IMR-90 (cell line): ENCODE results near the gene KCNMA1. TPM values are rescaled to one million over a fixed set of nuclear protein-coding genes. Genes with fewer than 3 reads are reported as not detected.

Source experiments
- ATAC-seq: fragments of 200-7000 bp; cut with Tn5 transposase; 2 replicates; pipeline ENCODE4 v1.9.1; 2020; ENCODE audit warnings: low read depth, mild to moderate bottlenecking, moderate library complexity
- BruUV-seq: library from RNA; stranded (reverse); fragments of 400-500 nt; replicated peaks from 2 replicates; lab custom pipeline; 2021; lab: Mats Ljungman, UMichigan
- CTCF ChIA-PET: fragments of 300-600 bp; formaldehyde crosslinking; extraction: SDS; loops from one replicate; lab custom pipeline; 2021; ENCODE audit warnings: antibody characterized with exemption; lab: Yijun Ruan, JAX
- POLR2A ChIA-PET: fragments of 300-600 bp; sonication (Branson Sonifier 250); formaldehyde crosslinking; loops from one replicate; lab custom pipeline; 2022; ENCODE audit warnings: antibody characterized with exemption; ENCODE audit not compliant: unreplicated experiment; lab: Charles Lee
- DNase-seq: peaks from one replicate; pipeline ENCODE4 v3.0.0; 2013
- H2AFZ ChIP-seq: replicated peaks from 2 replicates; pipeline ENCODE3; 2013; ENCODE audit warnings: low read length, mild to moderate bottlenecking; ENCODE audit not compliant: poor library complexity
- H2AK5ac ChIP-seq: 2 replicates; pipeline ENCODE4 v1.6.1; 2013; ENCODE audit warnings: low read depth, low read length, inconsistent platforms
- H2AK9ac ChIP-seq: replicated peaks from 2 replicates; pipeline ENCODE3; 2013; ENCODE audit warnings: mild to moderate bottlenecking, low read depth, low read length, moderate library complexity; ENCODE audit not compliant: poor library complexity
- H2BK120ac ChIP-seq: 2 replicates; pipeline ENCODE4 v1.6.1; 2013; ENCODE audit warnings: low read depth, low read length, inconsistent platforms
- H2BK15ac ChIP-seq: 3 replicates; pipeline ENCODE4 v1.6.1; 2013; ENCODE audit warnings: low read depth, low read length, inconsistent platforms
- H2BK20ac ChIP-seq: 2 replicates; pipeline ENCODE4 v1.6.1; 2013; ENCODE audit warnings: low read depth, mild to moderate bottlenecking, inconsistent platforms, low read length, moderate library complexity
- H2BK5ac ChIP-seq: 2 replicates; pipeline ENCODE4 v1.6.1; 2013; ENCODE audit warnings: mild to moderate bottlenecking, low read depth, low read length, inconsistent platforms; ENCODE audit not compliant: poor library complexity, severe bottlenecking
- H3K14ac ChIP-seq: replicated peaks from 2 replicates; pipeline ENCODE4 v1.6.1; 2013; ENCODE audit warnings: low read depth, low read length, inconsistent platforms
- H3K18ac ChIP-seq: 2 replicates; pipeline ENCODE4 v1.6.1; 2013; ENCODE audit warnings: low read depth, low read length, control low read depth
- H3K23ac ChIP-seq: 2 replicates; pipeline ENCODE4 v1.6.1; 2013; ENCODE audit warnings: low read depth, low read length, inconsistent platforms
- H3K27ac ChIP-seq: 2 replicates; pipeline ENCODE4 v1.5.1; 2013; ENCODE audit warnings: mild to moderate bottlenecking, control low read depth, low read length; ENCODE audit not compliant: insufficient read depth
- H3K27me3 ChIP-seq: 2 replicates; pipeline ENCODE4 v1.6.1; 2013; ENCODE audit warnings: low read length; ENCODE audit not compliant: control insufficient read depth, insufficient read depth
- H3K36me3 ChIP-seq: 2 replicates; pipeline ENCODE4 v1.6.1; 2013; ENCODE audit warnings: low read length, mixed read lengths; ENCODE audit not compliant: control insufficient read depth, insufficient read depth
- H3K4ac ChIP-seq: 2 replicates; pipeline ENCODE4 v1.6.1; 2013; ENCODE audit warnings: low read depth, low read length, inconsistent platforms
- H3K4me1 ChIP-seq: 2 replicates; pipeline ENCODE4 v1.6.1; 2013; ENCODE audit warnings: low read length, mixed read lengths; ENCODE audit not compliant: control insufficient read depth, insufficient read depth
- H3K4me2 ChIP-seq: 2 replicates; pipeline ENCODE4 v1.6.1; 2013; ENCODE audit warnings: low read depth, mild to moderate bottlenecking, control low read depth, low read length, moderate library complexity
- H3K4me3 ChIP-seq: 2 replicates; pipeline ENCODE4 v1.5.1; 2013; ENCODE audit warnings: low read depth, mild to moderate bottlenecking, control low read depth, low read length, moderate library complexity; ENCODE audit not compliant: insufficient read depth
- H3K56ac ChIP-seq: 2 replicates; pipeline ENCODE4 v1.6.1; 2013; ENCODE audit warnings: low read length, inconsistent platforms; ENCODE audit not compliant: insufficient read depth; ENCODE audit errors: extremely low read depth
- H3K79me1 ChIP-seq, 2 experiments: 2 replicates each; pipeline ENCODE4 v1.6.1; 2013; ENCODE audit warnings: low read length in 2 of 2, inconsistent platforms in 1 of 2, low read depth in 1 of 2
- H3K9ac ChIP-seq: 2 replicates; pipeline ENCODE4 v1.6.1; 2013; ENCODE audit warnings: low read depth, low read length, control low read depth
- H3K9me1 ChIP-seq: 2 replicates; pipeline ENCODE4 v1.6.1; 2013; ENCODE audit warnings: low read length, inconsistent platforms; ENCODE audit not compliant: insufficient read depth
- H3K9me3 ChIP-seq: 2 replicates; pipeline ENCODE4 v1.6.1; 2013; ENCODE audit warnings: low read length; ENCODE audit not compliant: control insufficient read depth, insufficient read depth
- H4K20me1 ChIP-seq: 2 replicates; pipeline ENCODE4 v1.6.1; 2013; ENCODE audit warnings: low read length, inconsistent platforms; ENCODE audit not compliant: insufficient read depth
- H4K5ac ChIP-seq: 2 replicates; pipeline ENCODE4 v1.6.1; 2013; ENCODE audit warnings: mild to moderate bottlenecking, low read depth, low read length, control low read depth
- H4K8ac ChIP-seq, 2 experiments: 2 replicates each; pipeline ENCODE4 v1.6.1; 2013; ENCODE audit warnings: low read depth in 2 of 2, low read length in 2 of 2, control low read depth in 1 of 2, inconsistent platforms in 1 of 2
- H4K91ac ChIP-seq: 2 replicates; pipeline ENCODE4 v1.6.1; 2013; ENCODE audit warnings: low read depth, low read length, inconsistent platforms; ENCODE audit not compliant: insufficient read depth
- CEBPB ChIP-seq: IDR thresholded peaks from 2 replicates; pipeline ENCODE4 v1.6.1; 2012; ENCODE audit warnings: low read depth, low read length, improper control_type of control experiment
- CHD1 ChIP-seq: IDR thresholded peaks from 2 replicates; pipeline ENCODE4 v1.6.1; 2012; ENCODE audit warnings: low read depth, low read length, improper control_type of control experiment
- CTCF ChIP-seq: conservative IDR thresholded peaks from 2 replicates; pipeline ENCODE4 v1.5.1; 2012; ENCODE audit warnings: mild to moderate bottlenecking, low read depth, low read length, improper control_type of control experiment
- FOS ChIP-seq: fragments of 150-350 bp; IDR thresholded peaks from 2 replicates; pipeline ENCODE4 v1.6.1; 2016; ENCODE audit warnings: low read depth, low read length
- MAFK ChIP-seq: IDR thresholded peaks from 2 replicates; pipeline ENCODE4 v1.6.1; 2012; ENCODE audit warnings: low read depth, low read length, improper control_type of control experiment
- MAZ ChIP-seq: IDR thresholded peaks from 2 replicates; pipeline ENCODE4 v1.6.1; 2012; ENCODE audit warnings: low read depth, mild to moderate bottlenecking, low read length, improper control_type of control experiment, moderate library complexity, borderline replicate concordance
- MXI1 ChIP-seq: IDR thresholded peaks from 2 replicates; pipeline ENCODE4 v1.6.1; 2012; ENCODE audit warnings: low read depth, mild to moderate bottlenecking, low read length, moderate library complexity, borderline replicate concordance
- NFE2L2 ChIP-seq: fragments of 150-350 bp; IDR thresholded peaks from 2 replicates; pipeline ENCODE4 v1.6.1; 2016; ENCODE audit warnings: low read depth, mild to moderate bottlenecking, low read length
- POLR2A ChIP-seq: IDR thresholded peaks from 2 replicates; pipeline ENCODE4 v1.6.1; 2012; ENCODE audit warnings: mild to moderate bottlenecking, low read depth, low read length
- RAD21 ChIP-seq: IDR thresholded peaks from 2 replicates; pipeline ENCODE4 v1.6.1; 2012; ENCODE audit warnings: low read length, improper control_type of control experiment
- RCOR1 ChIP-seq: IDR thresholded peaks from 2 replicates; pipeline ENCODE4 v1.6.1; 2012; ENCODE audit warnings: mild to moderate bottlenecking, low read length, improper control_type of control experiment; ENCODE audit not compliant: insufficient replicate concordance
- RFX5 ChIP-seq: IDR thresholded peaks from 2 replicates; pipeline ENCODE4 v1.8.0; 2012; ENCODE audit warnings: low read depth, mild to moderate bottlenecking, low read length, moderate library complexity
- SMC3 ChIP-seq: fragments of 150-350 bp; IDR thresholded peaks from 2 replicates; pipeline ENCODE4 v1.6.1; 2016; ENCODE audit warnings: low read depth, mild to moderate bottlenecking, antibody characterized with exemption, low read length, moderate library complexity
- USF2 ChIP-seq: fragments of 150-350 bp; IDR thresholded peaks from 2 replicates; pipeline ENCODE4 v1.6.1; 2017; ENCODE audit warnings: mild to moderate bottlenecking, antibody characterized with exemption, low read length, low read depth
- dilution Hi-C: fragments of 300-500 bp; cut with HindIII; formaldehyde crosslinking; loops from one replicate; pipeline ENCODE4 v1.14.3; 2018; ENCODE audit warnings: low sequenced_read_pairs; ENCODE audit not compliant: unreplicated experiment
- in situ Hi-C: fragments of 300-500 bp; cut with MboI; formaldehyde crosslinking; loops from 3 replicates; pipeline ENCODE4 v1.14.3; 2019; ENCODE audit warnings: low sequenced_read_pairs, inconsistent platforms, mixed read lengths
- intact Hi-C: fragments of 100-400 bp; cut with micrococcal nuclease; formaldehyde crosslinking; loops from 2 replicates; pipeline ENCODE4 v1.10.0; 2022
- polyA plus RNA-seq, 3 experiments: library from polyadenylated mRNA; depleted of rRNA; stranded (reverse); fragments of >200 nt; gene quantifications; 2 replicates each; pipeline ENCODE4 v1.2.3, GENCODE V29; 2012; ENCODE audit warnings: low replicate concordance in 1 of 3
- total RNA-seq: library from RNA; depleted of rRNA; stranded (reverse); fragments of >200 nt; gene quantifications from 2 replicates; pipeline ENCODE4 v1.2.3, GENCODE V29; 2012

KCNMA1 gene
- total and polyA plus RNA-seq, 2 of the 4 experiments (the other 2 are of a cell fraction) = 25.6 to 29.6 TPM

DNA sequence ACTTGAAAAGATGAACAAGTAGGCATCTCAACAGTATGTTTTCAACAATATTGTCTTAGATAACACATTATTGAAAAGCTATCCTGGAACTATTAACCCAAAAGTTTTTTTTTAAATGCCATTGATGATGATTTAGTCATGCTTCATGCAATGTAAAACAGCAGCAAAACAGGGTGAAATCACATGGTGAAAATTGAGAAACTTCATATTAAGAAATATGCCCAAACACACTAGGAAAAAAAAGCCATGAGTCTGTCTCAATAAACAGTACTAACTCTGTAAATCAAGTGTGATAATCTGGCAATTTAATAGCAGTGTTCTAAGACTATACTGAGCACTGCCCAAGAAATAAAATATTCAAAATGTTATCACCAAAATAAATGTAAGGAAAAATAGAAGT lies 613.1 kb downstream of the KCNMA1 start:
- H4K5ac ChIP-seq = no peak overlapping the region
- no peak overlapping the region for H2AK9ac ChIP-seq
- H2AK5ac ChIP-seq = no peak overlapping the region
- no peaks in the 10 kb centered on the region for H3K4me1 ChIP-seq
- H3K4ac ChIP-seq = no peak overlapping the region
- in situ Hi-C loops = no loop called here
- no peak overlapping the region for H3K56ac ChIP-seq
- no peaks in the 10 kb centered on the region for H3K9me3 ChIP-seq
- no TSS peak for BruUV-seq
- no peak overlapping the region for H3K14ac ChIP-seq
- no peaks in the 10 kb centered on the region for H3K27me3 ChIP-seq
- H3K36me3 ChIP-seq = no peaks in the 10 kb centered on the region
- no peak for ATAC-seq
- intact Hi-C loops = no loop called here
- H2BK5ac ChIP-seq = no peak overlapping the region
- no peak overlapping the region for H2BK120ac ChIP-seq
- no peak overlapping the region for H2AFZ ChIP-seq
- H4K8ac ChIP-seq = no peak overlapping the region
- no peak for DNase-seq
- no peak overlapping the region for H3K23ac ChIP-seq
- H3K27ac ChIP-seq = no peak overlapping the region
- H3K4me2 ChIP-seq = no peak overlapping the region
- no peak overlapping the region for H4K91ac ChIP-seq
- POLR2A ChIA-PET = no interaction called here
- CTCF ChIA-PET = no interaction called here
- H3K9ac ChIP-seq = no peak overlapping the region
- no peak overlapping the region for H2BK20ac ChIP-seq
- H2BK15ac ChIP-seq = no peak overlapping the region
- H3K18ac ChIP-seq = no peak overlapping the region
- dilution Hi-C loops = no loop called here
- no peaks in the 10 kb centered on the region for H4K20me1 ChIP-seq
- H3K9me1 ChIP-seq = peaks cover under 1% of the 10 kb centered on the region; the same call in 1 of the 2 replicates
- H3K4me3 ChIP-seq = no peak overlapping the region
- TF ChIP-seq RCOR1 (no peak), RFX5 (no peak), MXI1 (no peak), CHD1 (no peak), RAD21 (no peak), SMC3 (no peak), MAFK (no peak), CEBPB (no peak), MAZ (no peak), CTCF (no peak), USF2 (no peak), FOS (no peak), POLR2A (no peak), NFE2L2 (no peak)
- H3K79me1 ChIP-seq = no peaks in the 10 kb centered on the region
